GM03348 (cell line): ENCODE measurements around the gene PEAK1.

Experiments
- DNase-seq: peaks from one replicate; pipeline ENCODE4 v3.0.0; 2012; ENCODE audit warnings: low spot score

The PEAK1 gene

GRCh38 chr15:77059786-77060361 lies 360.0 kb downstream of the PEAK1 start:
- DNase-seq = no peak

- DNase-seq = no peak
These were observed 361.4 kb downstream of the PEAK1 start for GRCh38 chr15:77058468-77058867.

DNA sequence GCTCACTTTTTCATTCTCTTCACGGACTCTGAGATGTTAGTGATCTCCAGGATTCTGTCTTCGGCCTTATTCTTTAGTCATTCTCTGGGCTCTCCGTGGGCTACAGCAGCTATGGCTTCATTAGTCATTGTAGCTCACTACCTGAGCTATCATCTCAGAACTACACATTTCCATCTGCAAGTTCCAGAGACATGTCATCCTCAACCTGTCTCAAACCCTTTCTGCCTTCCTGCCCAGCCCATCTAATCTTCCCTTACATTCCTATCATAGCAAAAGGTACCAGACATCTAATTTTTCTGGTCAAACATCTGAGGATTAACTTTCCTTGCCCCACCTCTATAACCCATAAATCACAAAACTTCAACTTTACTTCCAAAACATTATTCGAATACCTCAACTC lies 362.2 kb downstream of the PEAK1 start:
- DNase-seq = no peak

DNA sequence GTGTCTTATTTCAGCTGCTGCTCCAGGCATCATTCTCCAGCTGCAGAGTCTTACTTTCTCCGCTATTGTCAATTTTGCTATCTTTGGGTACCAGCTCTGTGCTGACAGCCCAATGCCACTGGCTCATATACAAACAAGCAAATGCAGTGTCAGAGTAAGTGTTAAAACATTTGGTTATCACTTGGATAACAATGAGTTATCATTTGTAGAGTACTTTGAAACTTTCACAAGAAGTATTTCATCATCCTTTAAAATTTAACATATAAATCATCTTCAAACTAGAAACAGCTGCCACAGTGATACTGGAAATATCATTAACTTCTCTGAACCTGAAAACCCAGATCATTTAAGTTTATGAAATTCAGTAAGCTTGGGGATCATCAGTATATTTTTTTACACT lies 362.8 kb downstream of the PEAK1 start:
- no peak for DNase-seq

DNA sequence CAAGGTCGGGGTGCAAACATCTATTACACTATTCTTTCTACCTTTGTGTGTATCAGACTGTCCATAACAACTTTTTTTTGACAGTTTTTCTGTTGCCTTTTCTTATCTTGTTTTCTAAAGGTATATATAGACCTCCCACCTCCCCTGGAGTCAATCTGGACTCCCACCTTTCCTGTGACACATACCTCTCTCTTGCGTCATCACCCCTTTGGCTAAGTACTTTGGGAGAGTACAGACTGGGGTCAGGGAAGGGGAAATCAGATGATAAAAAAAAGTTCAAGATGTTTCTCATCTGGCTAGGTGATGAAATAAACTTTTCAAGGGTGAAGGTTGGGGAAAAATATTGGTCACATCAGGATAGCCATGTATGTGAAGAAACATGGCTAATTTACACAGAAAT lies 366.2 kb downstream of the PEAK1 start:
- DNase-seq = no peak

DNA sequence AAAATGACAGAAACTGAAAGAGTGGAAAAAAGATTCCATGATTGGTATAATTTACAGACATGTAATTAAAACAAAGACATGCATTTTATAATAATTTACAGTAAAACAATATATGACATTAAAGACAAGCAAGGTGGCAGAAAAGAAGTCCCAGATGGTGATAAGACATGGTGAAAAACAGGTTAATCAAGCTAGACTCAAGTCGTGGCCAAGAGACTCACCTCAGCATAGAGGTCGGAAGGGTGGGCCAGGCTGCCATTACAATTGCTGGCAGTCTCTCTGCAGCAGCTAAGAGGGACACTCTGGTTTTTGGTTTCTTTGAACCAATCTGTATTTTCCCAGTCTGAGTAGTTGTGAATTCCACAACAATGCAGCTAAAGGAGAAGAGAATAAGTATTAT lies 367.3 kb downstream of the PEAK1 start:
- no peak for DNase-seq
